Neural progenitor cell (in vitro differentiated cells): ENCODE results near the gene C15orf40.

ENCODE experiments used
- EZH2 ChIP-seq: fragments of 200-600 bp; sonication (generic); IDR thresholded peaks from 2 replicates; pipeline ENCODE4 v1.6.1; 2017; ENCODE audit warnings: antibody characterized with exemption, mild to moderate bottlenecking, moderate library complexity
- EZH2phosphoT487 ChIP-seq: fragments of 200-600 bp; sonication (generic); IDR thresholded peaks from 2 replicates; pipeline ENCODE4 v1.6.1; 2017; ENCODE audit warnings: antibody characterized with exemption
- TF ChIP-seq, protein P1 (sequence below): fragments of 200-600 bp; sonication (generic); IDR thresholded peaks from 2 replicates; pipeline ENCODE4 v1.5.1; 2017; ENCODE audit warnings: antibody characterized with exemption, mild to moderate bottlenecking

DNA sequence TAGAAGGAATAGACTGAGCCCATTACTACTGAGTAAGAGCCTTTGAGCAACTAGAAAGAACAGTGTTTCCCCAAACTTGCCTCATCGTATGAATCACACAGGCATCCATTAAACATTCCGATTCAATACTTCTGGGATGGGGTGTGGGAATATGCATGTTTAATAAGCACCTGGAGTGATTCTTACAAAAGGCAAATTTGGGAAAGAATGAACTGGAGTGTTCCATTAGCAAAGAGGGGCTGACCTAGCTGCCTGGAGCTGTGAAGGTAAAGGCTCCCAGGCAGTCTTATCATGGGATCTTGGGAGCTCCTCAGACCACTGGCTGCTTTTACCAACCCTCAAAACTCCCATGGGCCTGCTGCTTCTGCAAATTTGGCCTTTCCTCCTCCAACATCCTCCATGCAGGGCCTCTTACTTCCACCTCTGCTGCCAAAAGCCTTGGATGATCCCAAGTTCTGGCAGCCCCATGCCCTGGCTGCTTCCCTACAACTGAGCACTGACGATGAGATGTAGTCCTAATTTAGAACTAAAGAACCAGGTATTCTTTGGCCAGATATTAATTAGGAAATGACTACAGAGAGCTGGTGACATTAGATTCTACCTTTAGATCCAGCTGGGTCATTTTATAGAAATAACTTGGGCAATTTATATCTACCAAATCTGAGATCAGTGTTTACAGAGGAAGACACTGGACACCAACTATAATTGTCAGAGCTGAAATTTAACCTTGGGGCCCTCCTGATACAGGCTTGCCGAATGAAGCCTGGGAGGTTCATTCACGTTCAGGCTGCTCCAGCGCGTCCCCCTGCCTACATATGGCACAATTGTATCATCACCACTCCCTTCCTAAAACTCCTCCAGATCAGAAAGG is 47.7 kb downstream of the C15orf40 start:
- TF ChIP-seq, protein P1, sequence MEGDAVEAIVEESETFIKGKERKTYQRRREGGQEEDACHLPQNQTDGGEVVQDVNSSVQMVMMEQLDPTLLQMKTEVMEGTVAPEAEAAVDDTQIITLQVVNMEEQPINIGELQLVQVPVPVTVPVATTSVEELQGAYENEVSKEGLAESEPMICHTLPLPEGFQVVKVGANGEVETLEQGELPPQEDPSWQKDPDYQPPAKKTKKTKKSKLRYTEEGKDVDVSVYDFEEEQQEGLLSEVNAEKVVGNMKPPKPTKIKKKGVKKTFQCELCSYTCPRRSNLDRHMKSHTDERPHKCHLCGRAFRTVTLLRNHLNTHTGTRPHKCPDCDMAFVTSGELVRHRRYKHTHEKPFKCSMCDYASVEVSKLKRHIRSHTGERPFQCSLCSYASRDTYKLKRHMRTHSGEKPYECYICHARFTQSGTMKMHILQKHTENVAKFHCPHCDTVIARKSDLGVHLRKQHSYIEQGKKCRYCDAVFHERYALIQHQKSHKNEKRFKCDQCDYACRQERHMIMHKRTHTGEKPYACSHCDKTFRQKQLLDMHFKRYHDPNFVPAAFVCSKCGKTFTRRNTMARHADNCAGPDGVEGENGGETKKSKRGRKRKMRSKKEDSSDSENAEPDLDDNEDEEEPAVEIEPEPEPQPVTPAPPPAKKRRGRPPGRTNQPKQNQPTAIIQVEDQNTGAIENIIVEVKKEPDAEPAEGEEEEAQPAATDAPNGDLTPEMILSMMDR: no peak
- TF ChIP-seq EZH2phosphoT487: no peak
- no peak for TF ChIP-seq EZH2
